ENCODE results near the gene MDM1. TPM values are rescaled to one million over a fixed set of nuclear protein-coding genes. Genes with fewer than 3 reads are reported as not detected.

MDM1 gene
- total RNA-seq, 4 donors from 2014 or later = 8.2 to 23.5 (median 13.4) TPM

DNA sequence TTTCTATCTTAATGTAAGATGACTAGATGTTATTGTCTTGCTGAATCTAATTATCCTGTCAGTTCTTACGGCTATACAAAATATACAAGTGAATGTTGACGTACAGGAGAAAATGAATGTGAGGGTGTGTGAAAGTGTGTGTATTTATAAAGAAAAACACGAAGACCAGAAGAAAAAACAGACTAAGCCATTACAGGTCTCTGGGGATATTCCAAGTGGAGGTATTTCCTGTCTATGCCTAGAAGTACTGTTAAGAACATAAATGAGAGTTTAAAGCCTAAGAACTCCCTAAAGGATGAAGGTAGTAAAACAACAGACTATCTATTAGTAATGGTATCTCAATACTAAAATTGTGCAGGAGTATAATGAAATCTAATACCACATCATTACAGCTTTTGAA is 7.6 kb downstream of the MDM1 start:
- no peak overlapping the region for H3K4me3 ChIP-seq
- peak overlapping the region in 2 of 4 donors; percentile 1 to 77 for H3K27ac ChIP-seq
- no peak for DNase-seq
- H3K27me3 ChIP-seq = no peaks in the 10 kb centered on the region
- 67 to 77% methylated on average over 3 of the region's 3 CpGs for WGBS, 2 donors (ENCODE audit: low coverage in 1 of 2)
- TF ChIP-seq POLR2A (IDR thresholded peaks at IDR 0.05) = no peak
- TF ChIP-seq EP300 (IDR thresholded peaks at IDR 0.05; ENCODE audit: low read depth) = no peak
- no peak for TF ChIP-seq POLR2AphosphoS5 (IDR thresholded peaks at IDR 0.05)
- TF ChIP-seq, protein P1, sequence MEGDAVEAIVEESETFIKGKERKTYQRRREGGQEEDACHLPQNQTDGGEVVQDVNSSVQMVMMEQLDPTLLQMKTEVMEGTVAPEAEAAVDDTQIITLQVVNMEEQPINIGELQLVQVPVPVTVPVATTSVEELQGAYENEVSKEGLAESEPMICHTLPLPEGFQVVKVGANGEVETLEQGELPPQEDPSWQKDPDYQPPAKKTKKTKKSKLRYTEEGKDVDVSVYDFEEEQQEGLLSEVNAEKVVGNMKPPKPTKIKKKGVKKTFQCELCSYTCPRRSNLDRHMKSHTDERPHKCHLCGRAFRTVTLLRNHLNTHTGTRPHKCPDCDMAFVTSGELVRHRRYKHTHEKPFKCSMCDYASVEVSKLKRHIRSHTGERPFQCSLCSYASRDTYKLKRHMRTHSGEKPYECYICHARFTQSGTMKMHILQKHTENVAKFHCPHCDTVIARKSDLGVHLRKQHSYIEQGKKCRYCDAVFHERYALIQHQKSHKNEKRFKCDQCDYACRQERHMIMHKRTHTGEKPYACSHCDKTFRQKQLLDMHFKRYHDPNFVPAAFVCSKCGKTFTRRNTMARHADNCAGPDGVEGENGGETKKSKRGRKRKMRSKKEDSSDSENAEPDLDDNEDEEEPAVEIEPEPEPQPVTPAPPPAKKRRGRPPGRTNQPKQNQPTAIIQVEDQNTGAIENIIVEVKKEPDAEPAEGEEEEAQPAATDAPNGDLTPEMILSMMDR (IDR thresholded peaks at IDR 0.05) = no peak
- intact Hi-C loops (cut with DNase I; ENCODE audit: low total_unique reads) (no loop called here), in situ Hi-C loops (cut with MboI; ENCODE audit: low pct_ligation_motif_present in 1 of 4, low pct_unique_long_range_greater_than_20kb in 1 of 4, low sequenced_read_pairs in 3 of 4) (loop anchor here in 2 of 4 donors (25.0 kb wide), 1 partner anchor 287 kb away; no protein-coding TSS in a partner anchor)
- peaks cover 0 to 8% (median 0%) of the 10 kb centered on the region in 4 donors for H3K36me3 ChIP-seq
- no peaks in the 10 kb centered on the region for H3K9me3 ChIP-seq
- H3K4me1 ChIP-seq = peaks cover 0 to 6% (median 0%) of the 10 kb centered on the region in 4 donors

DNA sequence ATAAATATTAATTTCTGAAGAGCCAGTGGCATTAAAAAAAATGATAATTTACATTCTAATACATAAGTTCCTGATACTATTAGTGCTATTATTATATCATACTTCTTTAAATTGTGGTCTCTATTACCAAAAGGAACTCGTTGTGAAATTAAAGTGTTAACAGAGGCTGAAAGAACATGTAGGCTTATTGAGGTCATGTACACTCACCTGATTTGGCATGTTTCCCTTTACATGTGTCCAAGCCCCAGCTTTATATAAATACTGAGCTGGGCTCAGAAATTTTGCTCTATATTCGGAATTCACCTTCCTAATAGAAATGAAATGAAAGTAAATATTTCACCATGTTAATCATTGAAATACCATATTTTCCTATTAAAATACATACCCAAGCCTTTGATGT is 11.0 kb downstream of the MDM1 start:
- peak overlapping the region; percentile 70 to 77 (median 72) for H3K27ac ChIP-seq
- H3K4me3 ChIP-seq = no peak overlapping the region
- DNase-seq = no peak
- WGBS, 2 donors (ENCODE audit: low coverage in 1 of 2) = 69 to 73% methylated on average over 2 of the region's 2 CpGs
- intact Hi-C loops (cut with DNase I; ENCODE audit: low total_unique reads) (no loop called here), in situ Hi-C loops (cut with MboI; ENCODE audit: low pct_ligation_motif_present in 1 of 4, low pct_unique_long_range_greater_than_20kb in 1 of 4, low sequenced_read_pairs in 3 of 4) (loop anchor here in 2 of 4 donors (25.0 kb wide), 1 partner anchor 284 kb away; no protein-coding TSS in a partner anchor)
- peaks cover 0 to 2% (median 0%) of the 10 kb centered on the region in 4 donors for H3K36me3 ChIP-seq
- peaks cover 0 to 6% (median 0%) of the 10 kb centered on the region in 4 donors for H3K4me1 ChIP-seq
- H3K9me3 ChIP-seq = no peaks in the 10 kb centered on the region
- no peak for TF ChIP-seq EP300 (IDR thresholded peaks at IDR 0.05; ENCODE audit: low read depth)
- TF ChIP-seq, protein P1 (IDR thresholded peaks at IDR 0.05) = no peak
- H3K27me3 ChIP-seq = no peaks in the 10 kb centered on the region

DNA sequence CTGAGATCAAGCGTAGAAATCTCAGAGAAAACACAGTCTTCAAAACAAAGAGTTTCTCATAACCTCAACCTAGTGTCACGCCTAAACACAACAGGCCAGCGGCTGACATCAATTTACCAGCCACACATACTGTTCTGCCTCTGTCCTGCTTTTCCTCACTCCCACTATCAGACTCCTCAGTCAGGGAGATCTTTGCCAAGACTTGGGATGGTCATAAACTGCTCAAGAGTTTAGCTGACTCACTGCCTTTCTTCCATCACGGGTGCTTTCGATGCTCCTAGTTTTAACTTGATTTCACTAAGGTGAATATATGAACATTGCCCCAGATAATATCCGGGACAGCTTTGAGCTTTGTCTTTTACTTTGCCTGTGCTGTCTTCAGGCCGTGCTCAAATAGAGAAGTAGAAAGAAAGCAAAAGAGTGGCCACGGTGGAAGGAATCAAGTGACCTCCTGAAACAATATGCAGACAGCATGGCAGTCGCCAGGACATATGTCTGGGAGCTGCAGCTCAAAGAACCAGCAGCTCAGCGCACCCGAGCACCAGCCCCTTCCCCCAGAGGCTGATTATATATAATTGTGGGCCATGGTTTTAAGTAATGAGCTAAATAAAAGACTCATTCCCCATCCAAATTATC is 12.1 kb downstream of the MDM1 start:
- Histone ChIP-seq H3K9me3 (no peaks in the 10 kb centered on the region), H3K27me3 (no peaks in the 10 kb centered on the region), H3K36me3 (no peaks in the 10 kb centered on the region), H3K4me3 (peak overlapping the region in 1 of 4 donors; percentile 12), H3K4me1 (peaks cover 0 to 6% (median 0%) of the 10 kb centered on the region in 4 donors), H3K27ac (peak overlapping the region; percentile 70 to 77 (median 72))
- TF ChIP-seq POLR2AphosphoS5 (IDR thresholded peaks at IDR 0.05) (peak; percentile 63 to 88 (median 82)), EP300 (IDR thresholded peaks at IDR 0.05; ENCODE audit: low read depth) (no peak), POLR2A (IDR thresholded peaks at IDR 0.05) (no peak)
- TF ChIP-seq, protein P1 (IDR thresholded peaks at IDR 0.05) = no peak
- WGBS, 2 donors (ENCODE audit: low coverage in 1 of 2) = 70% methylated on average over 10 to 11 of the region's 11 CpGs
- DNase-seq = peak; percentile 13
- intact Hi-C loops (cut with DNase I; ENCODE audit: low total_unique reads) = no loop called here
- in situ Hi-C loops (cut with MboI; ENCODE audit: low pct_ligation_motif_present in 1 of 4, low pct_unique_long_range_greater_than_20kb in 1 of 4, low sequenced_read_pairs in 3 of 4) = loop anchor here (10.0 to 25.0 kb wide), 2 partner anchors 95 to 283 kb away; partner anchors contain the start of gene IL26 (in 3 of the 4)

DNA sequence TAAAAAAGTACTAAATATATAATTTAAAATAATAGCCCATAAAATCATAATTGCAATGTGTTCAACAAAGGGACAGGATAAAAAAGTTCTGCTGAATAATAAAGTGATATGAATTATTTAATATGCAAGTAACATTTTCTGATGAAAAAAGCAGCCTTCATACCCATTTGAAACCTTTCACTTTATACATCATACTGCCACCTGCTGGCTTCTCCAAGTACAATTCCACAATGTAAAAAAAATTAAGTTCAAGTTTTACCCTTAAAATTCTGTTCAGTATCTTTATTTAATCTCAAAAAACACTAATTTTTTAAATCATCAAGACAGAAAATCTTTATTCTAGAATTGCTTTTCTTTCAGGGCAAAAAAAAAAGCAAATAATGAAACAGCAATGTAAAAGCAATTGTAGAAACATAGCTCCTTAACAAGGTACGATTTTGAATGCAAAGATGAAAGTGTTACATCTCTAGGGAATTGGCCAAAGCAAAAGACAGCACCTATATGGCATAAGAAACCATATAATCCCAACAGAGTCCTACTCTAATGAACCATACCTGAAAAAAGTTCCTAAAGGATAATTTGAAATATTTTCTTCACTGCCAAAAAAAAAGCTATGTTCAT is 15.0 kb downstream of the MDM1 start:
- 86 to 94% methylated on average over 1 of the region's 1 CpG for WGBS, 2 donors (ENCODE audit: low coverage in 1 of 2)
- Histone ChIP-seq H3K4me3 (no peak overlapping the region), H3K36me3 (peaks cover 0 to 22% (median 8%) of the 10 kb centered on the region in 4 donors), H3K27me3 (no peaks in the 10 kb centered on the region), H3K27ac (peak overlapping the region in 1 of 4 donors; percentile 7), H3K9me3 (no peaks in the 10 kb centered on the region), H3K4me1 (peaks cover 0 to 6% (median 0%) of the 10 kb centered on the region in 4 donors)
- intact Hi-C loops (cut with DNase I; ENCODE audit: low total_unique reads) (no loop called here), in situ Hi-C loops (cut with MboI; ENCODE audit: low pct_ligation_motif_present in 1 of 4, low pct_unique_long_range_greater_than_20kb in 1 of 4, low sequenced_read_pairs in 3 of 4) (loop anchor here (10.0 to 25.0 kb wide), 2 partner anchors 92 to 280 kb away; partner anchors contain the start of gene IL26 (in 3 of the 4))
- TF ChIP-seq POLR2AphosphoS5 (IDR thresholded peaks at IDR 0.05) (no peak), POLR2A (IDR thresholded peaks at IDR 0.05) (no peak), EP300 (IDR thresholded peaks at IDR 0.05; ENCODE audit: low read depth) (no peak)
- TF ChIP-seq, protein P1 (IDR thresholded peaks at IDR 0.05) = peak; percentile 64 to 77 (median 69)
- peak; percentile 17 for DNase-seq
